ENCODE results near the gene GABRR1. TPM values are rescaled to one million over a fixed set of nuclear protein-coding genes. Genes with fewer than 3 reads are reported as not detected.

GABRR1 gene
- polyA plus RNA-seq, 1 experiment: not detected

GRCh38 chr6:89221971-89222711 lies 5.0 kb upstream of the GABRR1 start:
- TF ChIP-seq CTCF (IDR thresholded peaks at IDR 0.05; ENCODE audit: low read depth, low read length): no peak
- Histone ChIP-seq H3K4me3 (ENCODE audit: low read depth, low read length) (no peak overlapping the region), H3K27me3 (ENCODE audit: control insufficient read depth, insufficient read depth, low read length) (no peaks in the 10 kb centered on the region), H3K27ac (ENCODE audit: low read depth, low read length) (no peak overlapping the region), H3K9me3 (ENCODE audit: control insufficient read depth, insufficient read depth, low read length) (no peaks in the 10 kb centered on the region)
- CTCF ChIA-PET: no interaction called here
- POLR2A ChIA-PET: no interaction called here
- no peak for DNase-seq (ENCODE audit: low read depth, low spot score)

GRCh38 chr6:89221129-89221528 lies 4.0 kb upstream of the GABRR1 start:
- DNase-seq (ENCODE audit: low read depth, low spot score): no peak
- Histone ChIP-seq H3K9me3 (ENCODE audit: control insufficient read depth, insufficient read depth, low read length) (no peaks in the 10 kb centered on the region), H3K27me3 (ENCODE audit: control insufficient read depth, insufficient read depth, low read length) (no peaks in the 10 kb centered on the region), H3K4me3 (ENCODE audit: low read depth, low read length) (no peak overlapping the region), H3K27ac (ENCODE audit: low read depth, low read length) (no peak overlapping the region)
- ChIA-PET POLR2A (no interaction called here), CTCF (no interaction called here)
- TF ChIP-seq CTCF (IDR thresholded peaks at IDR 0.05; ENCODE audit: low read depth, low read length): no peak

GRCh38 chr6:89216411-89216810 lies 747 bp downstream of the GABRR1 start:
- CTCF ChIA-PET: no interaction called here

GRCh38 chr6:89215391-89215790 lies 1.8 kb downstream of the GABRR1 start:
- ChIA-PET POLR2A (no interaction called here), CTCF (no interaction called here)
- Histone ChIP-seq H3K27ac (ENCODE audit: low read depth, low read length) (no peak overlapping the region), H3K4me3 (ENCODE audit: low read depth, low read length) (no peak overlapping the region), H3K9me3 (ENCODE audit: control insufficient read depth, insufficient read depth, low read length) (no peaks in the 10 kb centered on the region), H3K27me3 (ENCODE audit: control insufficient read depth, insufficient read depth, low read length) (no peaks in the 10 kb centered on the region)
- TF ChIP-seq CTCF (IDR thresholded peaks at IDR 0.05; ENCODE audit: low read depth, low read length): no peak
- no peak for DNase-seq (ENCODE audit: low read depth, low spot score)

More at GRCh38 chr6:89216411-89216810, 747 bp downstream of the GABRR1 start:
- no peaks in the 10 kb centered on the region for H3K27me3 ChIP-seq (ENCODE audit: control insufficient read depth, insufficient read depth, low read length)
- no peak overlapping the region for H3K27ac ChIP-seq (ENCODE audit: low read depth, low read length)
- H3K4me3 ChIP-seq (ENCODE audit: low read depth, low read length): no peak overlapping the region
- TF ChIP-seq CTCF (IDR thresholded peaks at IDR 0.05; ENCODE audit: low read depth, low read length): no peak
- DNase-seq (ENCODE audit: low read depth, low spot score): no peak
- no peaks in the 10 kb centered on the region for H3K9me3 ChIP-seq (ENCODE audit: control insufficient read depth, insufficient read depth, low read length)
- POLR2A ChIA-PET: no interaction called here

GRCh38 chr6:89214197-89214596 lies 3.0 kb downstream of the GABRR1 start:
- POLR2A ChIA-PET: no interaction called here
- CTCF ChIA-PET: interaction anchor here (0.9 kb wide), 1 partner anchor 315 kb away, joined by 3 read pairs; no protein-coding TSS in a partner anchor
- no peaks in the 10 kb centered on the region for H3K27me3 ChIP-seq (ENCODE audit: control insufficient read depth, insufficient read depth, low read length)
- H3K27ac ChIP-seq (ENCODE audit: low read depth, low read length): no peak overlapping the region
- no peak for TF ChIP-seq CTCF (IDR thresholded peaks at IDR 0.05; ENCODE audit: low read depth, low read length)
- DNase-seq (ENCODE audit: low read depth, low spot score): no peak
- H3K9me3 ChIP-seq (ENCODE audit: control insufficient read depth, insufficient read depth, low read length): no peaks in the 10 kb centered on the region
- H3K4me3 ChIP-seq (ENCODE audit: low read depth, low read length): no peak overlapping the region

All from AG04450 (cell line).